HG03442 (cell line): Measurements from ENCODE around the gene RAB1B.

ENCODE experiments used
- ATAC-seq: cut with Tn5 transposase; IDR thresholded peaks from one replicate; pipeline ENCODE4 v1.9.1; 2021; ENCODE audit warnings: mild to moderate bottlenecking, moderate library complexity; ENCODE audit not compliant: unreplicated experiment

Gene RAB1B

DNA sequence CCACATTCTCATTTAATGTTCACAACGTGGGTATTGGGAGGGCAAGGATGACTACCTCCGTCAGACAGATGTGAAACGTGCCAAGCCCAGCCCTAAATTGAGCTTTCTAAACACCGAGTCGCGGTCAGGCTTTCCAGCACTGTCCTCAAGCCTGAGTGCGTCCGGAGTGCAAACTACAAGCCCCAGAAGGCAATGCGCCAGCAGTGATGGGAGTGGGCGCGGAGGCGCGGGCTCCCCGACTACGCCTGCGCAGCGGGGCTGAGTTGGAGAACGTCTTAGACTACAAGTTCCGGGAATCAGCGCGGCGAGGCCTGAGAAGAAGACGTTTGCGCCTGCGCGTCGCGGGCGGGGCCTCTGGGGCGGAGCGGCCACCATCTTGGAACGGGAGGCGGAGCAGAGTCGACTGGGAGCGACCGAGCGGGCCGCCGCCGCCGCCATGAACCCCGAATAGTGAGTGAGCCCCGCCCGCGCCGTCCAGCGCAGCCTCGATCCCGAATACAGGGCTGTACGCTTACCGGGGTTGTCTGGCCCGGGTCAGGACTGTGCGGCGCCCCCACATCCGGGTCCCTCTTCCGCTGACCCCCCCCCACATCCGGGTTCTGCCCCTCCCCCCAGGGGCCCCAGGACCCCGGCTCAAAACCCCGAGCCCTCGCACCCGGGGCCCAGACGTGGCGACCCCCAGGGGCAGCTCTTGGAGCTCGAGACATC, at the start of gene RAB1B:
Gene RAB1B (plus strand): TSS at position 396 of the 708 bp plus-strand sequence. CDS start 41 bp downstream, at position 437.
- peak; percentile 73 for ATAC-seq

DNA sequence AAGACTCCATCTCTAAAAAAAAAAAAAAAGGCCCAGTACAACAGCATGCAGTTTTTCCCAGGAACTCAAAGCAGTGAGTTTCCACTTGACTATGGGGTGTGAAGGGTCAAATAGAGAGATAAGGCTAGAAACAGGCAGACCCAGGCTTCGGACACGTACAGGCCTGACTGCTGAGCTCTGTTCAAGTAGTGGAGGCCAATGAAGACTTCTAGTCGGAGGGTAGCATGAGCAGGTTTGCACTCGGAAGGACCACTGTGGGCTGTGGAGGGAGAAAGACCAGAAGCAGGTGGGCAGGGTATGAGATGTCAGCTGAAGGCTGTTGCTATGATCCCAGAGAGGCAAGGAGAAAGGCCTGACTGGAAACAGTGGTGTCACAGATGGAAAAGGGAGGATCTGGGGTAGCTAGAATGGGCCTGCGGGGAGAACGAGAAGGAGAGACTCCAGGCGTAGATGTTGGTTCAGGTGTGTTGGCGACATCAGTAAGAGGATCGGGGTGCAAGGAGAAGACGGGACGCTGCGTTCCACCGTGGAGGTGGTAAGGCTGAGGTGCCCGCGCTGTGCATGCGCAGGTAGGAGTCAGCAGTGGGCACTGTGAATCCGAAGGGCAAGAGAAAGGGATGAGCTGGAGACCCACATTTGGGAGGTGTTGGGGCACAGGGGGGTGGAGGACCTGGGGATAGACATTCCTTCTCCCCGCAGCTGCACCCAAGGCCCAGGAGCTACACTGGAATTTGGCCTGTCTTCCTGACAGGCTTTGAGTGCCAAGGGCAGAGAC, 49.4 kb upstream of the RAB1B start:
- ATAC-seq, result no peak

DNA sequence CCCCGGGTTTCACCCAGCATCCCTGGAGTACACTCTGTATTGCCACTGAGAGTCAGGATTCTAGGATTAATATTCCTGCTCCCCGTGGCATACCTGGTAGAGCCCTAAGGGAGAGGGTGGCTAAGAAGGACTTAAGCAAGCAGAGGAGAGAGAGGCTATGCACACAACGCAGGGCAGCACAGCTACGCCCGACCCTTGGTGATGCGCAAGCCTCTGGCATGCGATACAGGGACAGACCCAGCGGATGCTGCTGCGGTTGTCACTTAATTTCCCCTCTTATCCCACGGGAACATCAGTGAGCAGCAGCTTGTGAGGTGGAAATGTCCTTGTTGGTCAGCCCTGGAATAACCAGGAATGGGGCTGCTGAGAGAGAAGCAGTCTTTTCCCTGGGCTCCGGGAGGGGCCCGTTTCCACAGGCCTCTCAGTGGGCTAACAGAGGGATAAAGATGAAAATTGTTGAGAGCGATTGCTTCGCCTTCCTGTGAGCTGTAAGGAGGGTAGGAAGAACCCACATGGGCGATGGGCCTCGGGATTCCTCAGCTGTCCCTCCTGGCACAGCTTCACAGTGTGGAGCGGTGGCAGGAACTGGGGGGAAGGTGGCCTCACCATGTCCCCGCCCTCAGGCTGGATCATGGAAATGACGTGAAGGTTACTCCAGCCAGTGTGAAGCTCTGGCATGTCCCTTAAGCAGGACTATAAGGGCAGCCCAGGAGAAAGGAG, 48.4 kb upstream of the RAB1B start:
- ATAC-seq, result no peak

DNA sequence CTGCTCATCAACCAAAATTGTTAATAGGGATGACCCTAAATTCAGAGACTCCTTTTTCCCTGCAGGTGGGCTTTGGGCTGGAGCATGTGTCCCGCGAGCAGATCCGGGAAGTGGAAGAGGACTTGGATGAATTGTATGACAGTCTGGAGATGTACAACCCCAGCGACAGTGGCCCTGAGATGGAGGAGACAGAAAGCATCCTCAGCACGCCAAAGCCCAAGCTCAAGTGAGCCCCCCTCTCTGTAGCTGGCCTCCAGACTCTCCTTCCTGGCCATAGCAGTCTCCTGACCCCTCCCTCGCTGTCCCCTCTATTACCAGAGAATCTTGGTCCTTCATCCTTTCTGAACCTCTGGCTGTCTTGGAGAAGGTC, 47.9 kb upstream of the RAB1B start:
- no peak for ATAC-seq

DNA sequence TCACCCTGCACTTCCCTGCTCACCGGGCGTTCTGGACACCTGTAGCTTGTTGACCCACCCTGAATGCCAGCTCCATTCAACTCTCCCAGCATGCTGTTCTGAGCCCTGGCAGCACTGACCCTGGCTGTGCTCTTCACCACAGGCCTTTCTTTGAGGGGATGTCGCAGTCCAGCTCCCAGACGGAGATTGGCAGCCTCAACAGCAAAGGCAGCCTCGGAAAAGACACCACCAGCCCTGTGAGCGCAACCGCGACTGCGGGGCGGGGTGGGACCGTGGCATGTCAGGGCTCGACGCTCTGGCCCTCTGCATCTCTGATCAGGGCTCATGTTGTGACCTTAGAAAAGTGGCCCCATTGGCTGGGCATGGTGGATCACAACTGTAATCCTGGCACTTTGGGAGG, 47.4 kb upstream of the RAB1B start:
- no peak for ATAC-seq

DNA sequence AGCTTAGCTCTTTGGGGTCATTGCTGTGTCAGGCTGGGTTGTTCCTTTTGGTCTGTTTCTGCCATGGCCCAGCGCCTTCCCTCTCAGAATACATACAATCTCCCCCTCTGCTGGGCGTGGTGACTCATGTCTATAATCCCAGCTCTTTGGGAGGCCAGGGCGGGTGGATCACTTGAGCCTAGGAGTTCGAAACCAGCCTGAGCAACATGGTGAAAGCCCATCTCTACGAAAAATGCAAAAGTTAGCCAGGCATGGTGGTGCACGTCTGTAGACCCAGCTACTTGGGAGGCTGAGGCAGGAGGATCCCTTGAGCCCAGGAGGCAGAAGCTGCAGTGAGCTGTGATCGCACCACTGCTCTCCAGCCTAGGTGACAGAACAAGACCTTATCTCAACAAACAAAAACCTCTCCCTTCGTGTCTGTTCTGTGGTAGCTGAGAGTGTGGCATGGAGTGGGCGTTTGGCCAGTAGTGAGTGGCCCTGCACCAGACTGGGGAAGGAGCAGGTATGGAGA, 46.7 kb upstream of the RAB1B start:
- ATAC-seq, result peak; percentile 14

DNA sequence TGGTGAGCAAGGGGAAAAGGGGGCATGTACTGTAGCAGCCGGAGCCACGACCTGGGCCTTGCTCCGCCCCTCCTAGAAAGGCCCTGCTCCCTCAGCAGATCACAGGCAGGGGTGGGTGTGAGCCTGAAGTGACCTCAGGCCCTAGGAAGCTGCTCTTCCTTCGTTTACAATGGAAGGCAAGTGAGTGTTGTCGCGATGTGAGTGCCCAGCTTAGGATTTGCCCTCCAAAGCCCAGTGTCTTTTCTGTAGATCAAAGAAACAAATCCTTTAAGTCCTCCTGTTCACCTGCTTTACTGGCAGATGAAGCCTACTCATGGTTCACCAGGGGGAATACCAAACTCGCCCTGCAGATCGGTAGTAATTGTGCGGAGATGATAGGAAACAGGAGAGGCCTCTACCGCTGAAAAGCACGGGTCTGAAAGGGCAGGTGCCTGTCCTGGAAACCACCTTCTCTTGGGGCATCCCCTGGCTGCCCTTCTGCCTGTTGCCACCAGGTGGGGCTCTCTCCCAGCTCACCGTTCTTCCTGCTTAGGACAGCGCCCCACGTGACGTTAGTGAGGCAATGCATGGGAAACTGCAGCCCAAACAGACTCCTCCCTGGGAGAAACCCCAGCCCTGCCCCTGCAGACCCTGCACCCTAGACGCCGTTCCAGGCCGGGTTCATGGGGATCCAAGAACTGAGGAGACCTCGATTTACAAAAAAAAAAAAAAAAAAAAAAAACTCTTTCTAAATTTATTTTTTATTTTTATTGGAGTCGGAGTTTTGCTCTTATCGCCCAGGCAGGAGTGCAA, 45.9 kb upstream of the RAB1B start:
- peak; percentile 77 for ATAC-seq

DNA sequence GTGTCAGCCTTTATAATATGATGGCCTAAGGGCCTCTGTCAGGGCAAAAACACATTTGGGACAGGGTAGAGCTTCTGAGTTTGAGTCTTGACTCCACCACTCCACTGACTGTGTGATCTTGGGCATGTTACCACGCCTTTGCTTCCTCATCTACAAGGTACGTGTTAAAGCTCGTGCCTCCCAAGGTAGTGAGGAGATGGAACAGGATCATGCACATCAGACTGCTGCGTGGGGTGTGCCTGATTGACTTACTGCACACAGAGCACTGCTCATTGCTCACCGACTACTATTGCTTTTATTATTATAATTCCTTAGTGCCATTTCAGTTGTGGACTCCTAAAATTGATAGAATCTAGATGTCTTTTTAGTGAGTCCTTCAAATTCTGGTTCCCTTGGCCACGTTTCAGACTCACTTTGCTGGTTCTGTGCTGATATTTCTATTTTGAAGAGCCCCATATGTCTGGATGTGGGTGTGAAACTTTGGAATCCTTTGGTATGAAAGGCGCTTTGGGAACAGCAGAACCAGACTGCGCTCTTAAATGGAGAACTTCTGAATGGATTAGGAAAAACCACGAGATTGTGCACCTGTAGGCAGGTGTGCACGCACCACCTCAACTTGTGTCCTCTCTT, 44.1 kb upstream of the RAB1B start:
- ATAC-seq, result no peak

DNA sequence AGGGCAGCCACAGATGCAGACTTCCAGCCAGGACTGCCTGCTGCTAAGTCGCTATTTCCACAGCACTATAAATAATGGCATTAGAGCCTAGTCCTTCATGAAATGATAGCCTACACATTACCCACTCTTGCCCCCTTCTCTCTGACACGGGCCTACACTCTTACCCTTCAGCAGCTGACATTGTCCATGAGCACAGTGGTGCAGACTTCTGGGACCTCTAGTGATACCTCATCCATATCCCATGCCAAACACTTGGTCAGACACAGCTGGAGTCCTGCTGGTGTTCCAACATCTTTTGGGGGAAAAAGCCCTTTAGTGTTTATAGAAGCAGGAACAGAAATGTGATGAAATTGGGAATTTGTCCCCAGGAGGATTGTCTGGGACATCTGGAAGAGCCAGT, 43.4 kb upstream of the RAB1B start:
- ATAC-seq, result no peak

DNA sequence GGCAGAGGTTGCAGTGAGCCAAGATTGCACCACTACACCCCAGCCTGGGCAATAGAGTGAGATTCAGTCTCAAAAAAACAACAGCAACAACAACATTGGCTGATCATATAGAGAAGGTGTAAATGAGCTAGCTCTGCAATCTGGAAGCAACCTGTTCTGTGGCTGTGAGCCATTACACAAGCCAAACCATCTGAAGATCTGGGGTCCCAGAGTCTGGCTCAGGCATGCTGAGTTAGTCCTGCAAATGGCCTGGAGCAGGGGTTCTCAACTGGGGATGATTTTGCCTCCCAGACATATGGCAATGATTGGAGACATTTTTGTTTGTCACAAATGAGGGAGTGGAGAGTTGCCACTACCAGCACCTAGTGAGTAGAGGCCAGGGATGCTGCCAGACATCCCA, 42.3 kb upstream of the RAB1B start:
- no peak for ATAC-seq

DNA sequence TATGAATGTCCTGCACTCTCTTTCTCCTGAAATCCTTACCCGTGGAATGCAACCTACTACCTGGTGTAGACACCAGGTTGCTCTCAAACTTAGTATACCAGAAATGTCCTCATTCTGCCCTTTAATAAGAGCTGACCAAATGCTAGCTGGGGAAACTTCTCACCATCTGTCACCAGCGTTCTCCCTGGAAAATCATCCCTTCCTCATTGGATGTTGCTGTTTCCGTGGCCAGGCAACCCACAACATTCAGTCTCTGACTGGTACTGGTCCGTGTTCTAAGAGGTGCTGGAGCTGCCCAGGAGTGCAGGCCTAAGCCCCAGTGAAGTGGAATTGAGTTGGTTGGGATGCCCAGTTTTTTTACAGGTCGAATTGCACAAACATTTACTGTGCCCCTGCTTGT, 40.7 kb upstream of the RAB1B start:
- ATAC-seq, result no peak

DNA sequence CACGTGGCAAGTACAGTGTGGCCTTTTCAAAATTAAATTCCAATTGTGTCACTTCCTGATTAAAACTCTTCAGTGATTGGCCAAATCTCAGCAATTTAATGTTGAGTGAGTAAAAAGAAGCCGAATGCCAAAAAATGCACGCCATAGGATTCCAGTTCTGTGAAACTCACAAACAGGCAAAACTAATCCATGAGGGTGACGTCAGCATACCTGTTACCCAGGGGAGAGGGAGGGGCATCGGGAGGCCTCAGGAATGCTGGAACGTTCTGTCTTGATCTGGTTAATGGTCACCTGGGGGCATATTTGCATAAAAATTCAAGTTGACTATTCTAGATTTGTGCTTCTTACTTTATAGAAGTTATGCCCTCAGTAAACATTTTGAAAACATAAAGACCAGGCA, 39.9 kb upstream of the RAB1B start:
- no peak for ATAC-seq

DNA sequence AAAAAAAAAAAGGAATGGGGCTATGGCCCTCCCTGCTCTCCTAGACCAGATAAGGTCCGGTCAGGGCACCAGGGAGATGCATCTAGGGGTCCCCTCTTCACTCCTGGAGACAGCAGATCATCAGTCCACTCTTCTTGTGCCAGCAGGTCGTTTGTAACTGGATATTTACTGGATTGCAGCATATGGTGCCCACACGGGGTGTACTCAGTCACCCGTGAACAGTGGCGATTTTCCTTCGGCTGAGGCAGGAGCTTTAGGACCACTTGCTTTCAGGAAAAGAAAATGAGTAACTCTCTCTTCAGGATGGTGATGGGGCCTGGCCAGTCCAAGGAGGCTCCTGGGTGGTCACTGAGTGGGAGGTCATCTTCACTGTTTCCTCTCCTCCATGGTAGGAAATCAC, 38.3 kb upstream of the RAB1B start:
- ATAC-seq, result no peak

DNA sequence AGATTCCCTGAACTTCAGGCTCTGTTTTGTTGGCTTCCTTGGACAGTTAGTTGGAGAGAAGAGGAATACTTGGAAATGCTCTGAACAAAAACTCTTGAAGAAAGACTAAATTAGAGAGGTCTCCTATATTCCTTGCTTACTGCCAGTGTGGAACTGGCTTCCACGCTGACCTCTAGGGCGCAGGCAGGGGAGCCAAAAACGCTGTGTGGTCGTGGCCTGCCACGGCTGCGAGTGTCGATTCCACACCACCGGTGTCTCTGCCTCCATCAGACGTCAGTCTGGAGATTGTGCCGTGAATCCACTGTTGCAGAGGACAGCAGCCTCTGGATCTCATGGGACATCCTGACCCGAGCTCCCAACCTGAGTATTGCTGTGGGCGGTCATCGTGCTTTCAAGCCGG, 37.5 kb upstream of the RAB1B start:
- ATAC-seq, result no peak

DNA sequence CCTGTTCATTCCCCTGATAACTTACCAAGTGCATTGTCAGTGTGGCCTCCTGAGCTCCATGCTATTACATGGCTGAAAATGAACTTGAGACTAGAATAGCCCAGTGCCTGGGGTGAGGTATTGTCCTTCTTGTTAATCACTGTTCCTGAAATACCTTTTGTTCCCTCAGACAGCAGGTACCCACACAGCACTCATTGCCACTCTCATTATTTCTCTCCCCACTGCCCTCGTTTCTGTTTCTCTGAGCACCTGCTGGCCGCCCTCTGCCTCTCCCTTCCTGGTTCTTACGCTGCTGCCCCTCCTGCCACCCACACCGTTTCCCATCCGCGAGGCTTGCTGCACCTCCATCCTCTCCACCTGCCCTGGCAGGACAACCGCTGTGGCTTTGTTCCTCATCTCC, 36.9 kb upstream of the RAB1B start:
- ATAC-seq, result no peak

DNA sequence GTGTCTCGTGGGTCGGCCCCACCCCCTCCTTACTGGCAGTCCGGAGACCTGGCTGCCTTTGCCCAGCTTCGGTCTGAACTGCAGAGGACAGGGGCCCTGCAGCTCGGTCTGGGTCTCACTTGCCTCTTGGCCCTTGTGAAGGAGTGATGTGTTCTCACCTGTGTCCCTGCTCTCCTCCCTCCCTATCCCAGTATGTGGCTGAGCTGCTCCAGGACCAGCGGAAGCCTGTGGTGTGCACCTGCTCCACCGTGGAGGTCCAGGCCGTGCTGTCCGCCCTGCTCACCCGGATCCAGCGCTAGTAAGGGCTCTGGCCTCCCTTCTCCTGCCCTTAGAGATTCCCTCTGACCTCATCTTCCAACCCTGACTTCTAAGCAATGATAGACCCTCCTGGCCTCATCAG, 35.7 kb upstream of the RAB1B start:
- no peak for ATAC-seq

DNA sequence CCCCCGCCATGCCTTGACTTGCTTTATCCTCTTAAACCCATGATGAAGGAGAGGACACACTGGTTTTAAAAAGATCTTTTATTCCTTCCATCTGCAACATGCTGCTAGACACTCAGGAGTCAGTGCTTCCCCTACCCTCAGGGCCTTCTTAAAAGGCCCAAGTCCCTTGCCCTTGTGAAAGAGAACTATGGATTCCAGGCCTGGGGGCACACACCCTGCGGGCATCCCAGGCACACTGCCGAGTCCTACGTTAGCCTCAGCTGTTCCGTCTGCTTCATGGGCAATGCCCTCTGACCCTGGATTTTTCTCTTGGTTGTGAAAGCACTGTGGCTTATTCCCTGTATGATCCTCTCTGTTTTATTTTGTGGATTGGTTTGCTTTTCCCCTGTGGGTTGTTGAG, 35.1 kb upstream of the RAB1B start:
- ATAC-seq, result no peak

DNA sequence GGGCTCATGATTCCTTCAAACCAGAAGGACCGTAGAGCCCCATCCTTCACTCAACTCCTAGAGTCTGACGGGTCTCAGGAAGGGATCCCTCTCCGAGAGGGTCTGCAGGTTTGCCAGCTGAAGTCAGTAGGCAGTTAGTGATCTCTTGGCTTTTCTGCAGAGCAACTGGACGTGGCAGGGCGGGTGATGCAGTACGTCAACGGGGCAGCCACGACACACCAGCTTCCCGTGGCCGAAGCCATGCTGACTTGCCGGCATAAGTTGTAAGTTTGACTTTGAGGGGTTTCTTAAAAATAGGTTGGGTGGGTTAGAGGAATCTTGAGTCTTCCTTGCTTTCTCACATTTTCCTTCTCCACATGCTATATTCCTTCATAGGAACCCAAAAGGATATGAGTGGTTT, 33.3 kb upstream of the RAB1B start:
- ATAC-seq, result no peak

DNA sequence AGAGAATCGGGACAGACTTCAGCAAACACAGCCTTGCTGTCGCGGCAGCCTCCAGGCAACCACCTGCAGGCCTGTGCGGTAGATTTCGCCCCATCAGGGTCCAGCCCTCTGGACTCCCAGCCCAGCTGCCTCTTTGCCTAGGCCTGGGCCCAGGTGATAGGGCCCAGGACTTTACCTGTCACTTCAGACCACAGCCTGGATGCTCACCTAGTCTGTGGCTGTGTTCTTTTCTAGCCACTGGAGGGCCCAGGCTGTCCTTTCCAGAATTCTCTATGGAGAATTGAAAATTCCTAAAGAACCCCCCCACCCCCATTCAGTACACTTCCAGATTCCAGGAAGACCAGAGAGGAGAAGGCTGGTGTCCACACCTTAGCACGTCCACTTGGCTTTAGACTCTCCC, 30.6 kb upstream of the RAB1B start:
- ATAC-seq, result no peak

DNA sequence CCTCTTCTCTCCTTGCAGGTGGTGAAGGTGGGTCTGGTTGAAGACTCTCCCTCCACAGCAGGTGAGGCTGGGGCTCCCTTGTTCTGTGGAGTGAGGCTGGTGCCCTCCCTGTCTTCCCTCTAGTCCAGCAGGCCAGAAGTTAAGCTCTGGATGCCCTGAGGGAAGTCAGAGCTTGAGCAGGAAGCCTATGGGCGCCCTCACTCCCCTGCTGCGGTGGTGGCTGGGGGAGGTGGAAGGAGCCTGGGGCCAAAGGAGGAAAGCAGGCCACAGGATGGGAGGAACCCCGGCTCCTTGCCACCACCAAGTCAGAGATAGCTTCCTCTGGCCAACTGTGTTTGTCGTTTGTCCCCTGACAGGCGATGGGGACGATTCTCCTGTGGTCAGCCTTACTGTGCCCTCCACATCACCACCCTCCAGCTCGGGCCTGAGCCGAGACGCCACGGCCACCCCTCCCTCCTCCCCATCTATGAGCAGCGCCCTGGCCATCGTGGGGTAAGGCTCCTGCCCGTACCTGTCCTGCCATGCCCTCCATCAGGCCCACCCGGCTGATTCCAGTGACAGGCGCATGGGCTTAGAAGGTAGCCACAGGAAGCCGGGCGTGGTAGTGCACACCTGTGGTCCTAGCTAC, 29.5 kb upstream of the RAB1B start:
- no peak for ATAC-seq
